Activated CD4-positive, alpha-beta T cell treated with anti-CD3 and anti-CD28 coated beads for 48 hours (primary cell): ENCODE results near the gene KIAA0825.
A peak's percentile ranks its signal among the peaks of the same experiment; 100 is the strongest.
"Not testable (repeated sequence)": the region's sequence is repeated elsewhere in the genome, so short reads cannot be mapped to it uniquely, and the experiment has no call there.

Source experiments
- DNase-seq: peaks from one replicate; pipeline ENCODE4 v3.0.0-alpha.2; 2020

KIAA0825 gene

GRCh38 chr5:94170158-94170557 lies 448.2 kb downstream of the KIAA0825 start:
- DNase-seq = not testable (repeated sequence)

GRCh38 chr5:94168151-94168550 lies 450.3 kb downstream of the KIAA0825 start:
- DNase-seq = no peak

- no peak for DNase-seq
Measured at GRCh38 chr5:94161801-94162200, 456.6 kb downstream of the KIAA0825 start.

- DNase-seq = no peak
Measured at GRCh38 chr5:94159144-94159543, 459.3 kb downstream of the KIAA0825 start.

GRCh38 chr5:94157704-94158539 lies 460.5 kb downstream of the KIAA0825 start:
- no peak for DNase-seq

GRCh38 chr5:94154672-94155071 lies 463.7 kb downstream of the KIAA0825 start:
- DNase-seq = no peak

GRCh38 chr5:94153736-94154450 lies 464.5 kb downstream of the KIAA0825 start:
- DNase-seq = no peak

- DNase-seq = not testable (repeated sequence)
Measured at GRCh38 chr5:94143621-94144020, 474.8 kb downstream of the KIAA0825 start.

- no peak for DNase-seq
Measured at GRCh38 chr5:94140300-94140699, 478.1 kb downstream of the KIAA0825 start.

GRCh38 chr5:94130077-94130476 lies 488.3 kb downstream of the KIAA0825 start:
- no peak for DNase-seq

GRCh38 chr5:94125107-94125506 lies 493.3 kb downstream of the KIAA0825 start:
- DNase-seq = no peak

GRCh38 chr5:94116317-94116716 lies 502.1 kb downstream of the KIAA0825 start:
- not testable (repeated sequence) for DNase-seq

- DNase-seq = no peak
Measured at GRCh38 chr5:94113087-94113486, 505.3 kb downstream of the KIAA0825 start.

GRCh38 chr5:94111209-94112004 lies 507.0 kb downstream of the KIAA0825 start:
- DNase-seq = peak; percentile 95

- DNase-seq = no peak
Measured at GRCh38 chr5:94103514-94104245, 514.7 kb downstream of the KIAA0825 start.
